Measurements from ENCODE around the gene PHF21B.

The PHF21B gene

GRCh38 chr22:44992166-44992565 is 17.6 kb downstream of the PHF21B start:
- no peak for DNase-seq (ENCODE audit: extremely low read depth in 1 of 2, low read depth in 1 of 2)

- no peak for DNase-seq (ENCODE audit: extremely low read depth in 1 of 2, low read depth in 1 of 2)
These were observed 18.6 kb downstream of the PHF21B start for GRCh38 chr22:44991218-44991617.

- no peak for DNase-seq (ENCODE audit: extremely low read depth in 1 of 2, low read depth in 1 of 2)
These were observed 19.0 kb downstream of the PHF21B start for GRCh38 chr22:44990810-44991209.

GRCh38 chr22:44990328-44990727 is 19.5 kb downstream of the PHF21B start:
- DNase-seq (ENCODE audit: extremely low read depth in 1 of 2, low read depth in 1 of 2), result no peak

- no peak for DNase-seq (ENCODE audit: extremely low read depth in 1 of 2, low read depth in 1 of 2)
These were observed 21.1 kb downstream of the PHF21B start for GRCh38 chr22:44988671-44989070.

GRCh38 chr22:44986926-44987325 is 22.9 kb downstream of the PHF21B start:
- DNase-seq (ENCODE audit: extremely low read depth in 1 of 2, low read depth in 1 of 2), result no peak

- no peak for DNase-seq (ENCODE audit: extremely low read depth in 1 of 2, low read depth in 1 of 2)
These were observed 23.8 kb downstream of the PHF21B start for GRCh38 chr22:44985906-44986527.

DNA sequence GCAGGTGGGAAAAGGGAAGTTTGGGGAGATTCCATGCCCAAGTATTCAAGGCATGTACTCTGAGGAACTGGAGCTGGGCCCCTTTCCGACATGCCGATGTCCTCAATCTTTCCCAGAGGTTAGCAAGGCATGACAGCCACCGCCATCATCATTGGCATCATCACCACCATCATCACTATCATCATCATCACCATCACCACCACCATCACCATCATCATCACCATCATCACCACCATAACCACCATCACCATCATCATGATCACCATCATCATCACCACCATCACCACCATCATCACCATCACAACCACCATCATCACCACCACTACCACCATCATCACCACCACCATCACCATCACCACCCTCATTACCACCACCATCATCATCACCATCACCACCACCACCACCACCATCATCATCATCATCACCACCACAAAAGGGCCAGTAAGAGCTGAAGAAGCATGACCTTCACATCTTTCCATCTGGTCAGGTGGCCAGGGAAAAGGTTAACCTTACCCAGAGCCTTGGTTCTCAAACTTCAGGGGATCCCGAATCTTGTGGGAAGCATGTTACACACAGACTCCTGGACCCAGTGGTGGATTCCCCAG is 25.8 kb downstream of the PHF21B start:
- no peak for DNase-seq (ENCODE audit: extremely low read depth in 1 of 2, low read depth in 1 of 2)

GRCh38 chr22:44982445-44982844 is 27.4 kb downstream of the PHF21B start:
- DNase-seq (ENCODE audit: extremely low read depth in 1 of 2, low read depth in 1 of 2), result no peak

DNA sequence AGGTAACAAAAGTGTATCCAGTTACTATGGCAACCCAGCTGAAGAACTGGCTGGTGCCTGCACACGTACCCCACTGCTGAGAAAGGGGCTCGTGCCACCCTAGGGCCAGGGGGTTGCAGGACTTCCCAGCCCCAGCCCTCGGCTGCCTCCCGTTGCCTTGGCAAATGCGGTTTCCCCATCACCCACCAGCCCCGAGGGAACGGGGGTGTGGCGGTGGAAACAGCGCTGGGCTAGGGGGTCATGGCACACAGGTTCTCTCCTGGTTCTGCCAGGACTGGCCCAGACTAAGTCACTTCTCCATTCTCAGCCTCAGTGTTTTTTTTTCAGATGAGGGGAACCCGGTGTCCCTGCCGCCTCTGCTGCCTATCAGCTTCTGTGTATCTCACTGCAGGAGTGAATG is 27.9 kb downstream of the PHF21B start:
- no peak for DNase-seq (ENCODE audit: extremely low read depth in 1 of 2, low read depth in 1 of 2)

- no peak for DNase-seq (ENCODE audit: extremely low read depth in 1 of 2, low read depth in 1 of 2)
These were observed 30.7 kb downstream of the PHF21B start for GRCh38 chr22:44979154-44979553.

- peak in 1 of 2 donors; percentile 27 for DNase-seq (ENCODE audit: extremely low read depth in 1 of 2, low read depth in 1 of 2)
These were observed 34.2 kb downstream of the PHF21B start for GRCh38 chr22:44975427-44976262.

DNA sequence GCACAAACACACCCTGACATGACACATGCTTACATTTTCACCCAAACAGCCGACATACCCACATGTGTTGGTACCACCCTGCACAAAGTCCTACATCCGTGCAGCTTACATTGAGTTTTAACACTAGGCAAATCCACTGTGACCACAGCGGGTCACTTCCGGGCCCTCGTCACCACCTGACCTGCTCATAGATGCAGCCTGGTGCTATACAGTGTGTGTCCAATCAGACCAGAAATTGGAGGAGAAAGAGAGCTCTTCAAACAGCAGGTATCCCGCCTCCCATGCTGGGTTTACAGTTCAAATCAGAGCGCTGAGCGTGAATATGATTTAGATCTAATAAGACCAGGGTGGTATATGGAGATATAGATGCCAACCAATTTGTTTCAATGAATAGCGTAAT is 35.4 kb downstream of the PHF21B start:
- no peak for DNase-seq (ENCODE audit: extremely low read depth in 1 of 2, low read depth in 1 of 2)

DNA sequence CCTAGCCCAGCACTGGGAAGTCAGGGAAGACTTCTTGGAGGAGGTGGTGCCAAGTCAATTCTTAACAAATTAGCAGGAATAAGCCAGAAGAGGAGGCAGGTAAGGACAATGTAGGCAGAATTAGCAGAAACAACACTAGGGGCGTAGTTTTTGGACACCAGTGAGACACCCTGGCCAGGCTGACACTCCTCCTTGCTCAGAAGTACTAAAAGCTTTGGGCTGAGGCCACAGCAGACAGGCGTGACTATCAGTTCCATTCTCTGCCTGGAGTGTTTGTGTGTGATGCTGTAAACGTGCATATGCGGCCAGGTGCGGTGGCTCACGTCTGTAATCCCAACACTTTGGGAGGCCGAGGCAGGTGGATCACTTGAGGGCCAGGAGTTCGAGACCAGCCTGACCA is 36.0 kb downstream of the PHF21B start:
- DNase-seq (ENCODE audit: extremely low read depth in 1 of 2, low read depth in 1 of 2), result no peak

- no peak for DNase-seq (ENCODE audit: extremely low read depth in 1 of 2, low read depth in 1 of 2)
These were observed 37.3 kb downstream of the PHF21B start for GRCh38 chr22:44972363-44973083.

- no peak for DNase-seq (ENCODE audit: extremely low read depth in 1 of 2, low read depth in 1 of 2)
These were observed 38.0 kb downstream of the PHF21B start for GRCh38 chr22:44971651-44972362.

- no peak for DNase-seq (ENCODE audit: extremely low read depth in 1 of 2, low read depth in 1 of 2)
These were observed 39.5 kb downstream of the PHF21B start for GRCh38 chr22:44970291-44970690.

DNA sequence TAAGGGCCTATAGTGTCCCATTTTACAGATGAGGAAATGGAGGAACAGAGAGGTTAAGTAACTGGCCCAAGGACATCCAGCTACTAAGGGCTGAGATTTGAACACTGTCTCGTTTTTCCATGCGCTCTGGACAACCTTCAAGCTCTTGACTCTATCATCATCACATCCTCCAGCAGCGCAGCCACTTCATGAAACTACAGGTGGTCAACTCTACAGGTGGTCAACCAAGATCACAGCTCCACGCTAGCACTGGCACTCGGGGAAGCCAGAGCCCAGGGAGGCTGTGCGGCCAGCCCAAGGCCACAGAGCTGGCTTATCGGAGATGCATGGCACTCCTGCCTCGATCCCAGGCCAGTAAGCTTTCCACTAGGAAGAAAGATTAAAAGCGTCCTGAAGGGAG is 40.0 kb downstream of the PHF21B start:
- DNase-seq (ENCODE audit: extremely low read depth in 1 of 2, low read depth in 1 of 2), result no peak

- no peak for DNase-seq (ENCODE audit: extremely low read depth in 1 of 2, low read depth in 1 of 2)
These were observed 41.1 kb downstream of the PHF21B start for GRCh38 chr22:44968736-44969135.

DNA sequence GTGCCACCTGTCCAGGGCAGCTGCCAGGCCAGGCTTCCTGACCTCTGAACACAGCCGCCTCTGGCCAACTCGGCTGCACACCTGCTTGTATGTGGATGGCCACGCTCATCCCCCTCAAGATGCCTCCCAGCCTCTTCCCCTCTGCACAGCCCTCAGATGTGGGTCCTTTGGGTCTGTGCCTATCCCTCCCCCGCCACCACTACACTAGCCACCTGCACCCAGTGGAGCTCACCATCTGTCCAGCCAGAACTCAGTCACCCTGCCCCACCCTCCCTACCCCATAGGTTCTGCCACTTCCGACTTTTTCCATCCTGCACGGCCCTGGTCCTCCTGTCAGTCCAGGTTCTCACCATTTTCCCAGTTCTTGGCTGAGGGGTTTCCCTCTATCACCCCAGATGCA is 44.6 kb downstream of the PHF21B start:
- DNase-seq (ENCODE audit: extremely low read depth in 1 of 2, low read depth in 1 of 2), result no peak

DNA sequence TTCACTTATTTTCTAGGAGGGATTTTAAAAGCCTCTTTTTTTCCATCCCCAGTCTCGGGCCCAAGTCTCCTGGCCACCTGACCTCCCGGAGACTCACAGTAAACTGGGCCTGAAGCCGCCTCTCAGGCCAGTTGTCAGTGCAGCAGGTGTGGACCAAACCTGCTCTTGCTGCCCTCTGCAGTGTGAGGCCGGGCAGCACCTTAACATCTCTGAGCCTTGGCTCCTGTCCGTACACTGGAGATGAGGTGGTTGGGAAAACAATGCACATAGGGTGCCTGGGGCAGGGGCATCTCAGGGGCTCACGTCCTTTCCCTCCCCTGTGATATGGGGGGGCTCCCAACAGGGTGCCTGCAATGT is 45.1 kb downstream of the PHF21B start:
- DNase-seq (ENCODE audit: extremely low read depth in 1 of 2, low read depth in 1 of 2), result no peak

Data from activated CD8-positive, alpha-beta memory T cell treated with anti-CD3 and anti-CD28 coated beads for 1 hour (primary cell).